HepG2 (cell line): ENCODE data around the gene RPS6KC1. TPM values are rescaled to one million over a fixed set of nuclear protein-coding genes. Genes with fewer than 3 reads are reported as not detected.

Source experiments
- AGO1 ChIP-seq: fragments of 200-400 bp; formaldehyde crosslinking; IDR thresholded peaks from 2 replicates; pipeline ENCODE4 v1.6.1; 2017; ENCODE audit warnings: mild to moderate bottlenecking, low read depth, low read length, moderate library complexity; ENCODE audit not compliant: poor library complexity, severe bottlenecking
- CBX2 ChIP-seq, 2 experiments: fragments of 200-600 bp in 1 of 2; sonication (generic); formaldehyde crosslinking in 1 of 2; IDR thresholded peaks; 2 replicates each; pipeline versions ENCODE4 v1.7.0 to v1.8.1; 2018 to 2022; ENCODE audit warnings: low read depth in 2 of 2, low read length in 1 of 2, mild to moderate bottlenecking in 1 of 2, missing genetic modification reagents in 1 of 2
- CREM ChIP-seq, 2 experiments: sonication (generic) in 1 of 2; formaldehyde crosslinking in 1 of 2; IDR thresholded peaks; 2 replicates each; pipeline versions ENCODE4 v1.4.0 to v1.6.1; 2016 to 2020; ENCODE audit warnings: antibody characterized with exemption in 1 of 2, mild to moderate bottlenecking in 1 of 2, missing genetic modification reagents in 1 of 2
- HDAC6 ChIP-seq: fragments of 200-600 bp; sonication (generic); IDR thresholded peaks from 2 replicates; pipeline ENCODE4 v1.7.0; 2017; ENCODE audit warnings: mild to moderate bottlenecking, antibody characterized with exemption, low read length, low read depth
- HOXA3 ChIP-seq: sonication (generic); formaldehyde crosslinking; IDR thresholded peaks from 2 replicates; pipeline ENCODE4 v1.5.0; 2020; ENCODE audit warnings: missing genetic modification reagents
- MBNL3 ChIP-seq: fragments of 250-450 bp; sonication (Bioruptor Pico); conservative IDR thresholded peaks from 2 replicates; pipeline ENCODE4 v1.8.0; 2022; ENCODE audit warnings: mild to moderate bottlenecking, inconsistent platforms
- MTA3 ChIP-seq: sonication (generic); formaldehyde crosslinking; IDR thresholded peaks from 2 replicates; pipeline ENCODE4 v1.4.0; 2020; ENCODE audit warnings: missing genetic modification reagents
- NFE2 ChIP-seq: sonication (generic); formaldehyde crosslinking; IDR thresholded peaks from 2 replicates; pipeline ENCODE4 v1.4.0; 2020; ENCODE audit warnings: missing genetic modification reagents
- NFE2L1 ChIP-seq: sonication (generic); formaldehyde crosslinking; IDR thresholded peaks from 2 replicates; pipeline ENCODE4 v1.4.0; 2020; ENCODE audit warnings: missing genetic modification reagents, mild to moderate bottlenecking, borderline replicate concordance
- NFKBIZ ChIP-seq: IDR thresholded peaks from 2 replicates; pipeline ENCODE4 v1.6.1; 2018; ENCODE audit warnings: missing genetic modification reagents, missing compliant biosample characterization
- SIN3B ChIP-seq: fragments of 150-350 bp; IDR thresholded peaks from 2 replicates; pipeline ENCODE4 v1.6.1; 2014; ENCODE audit warnings: low read length
- SMAD1 ChIP-seq: sonication (generic); formaldehyde crosslinking; IDR thresholded peaks from 2 replicates; pipeline ENCODE4 v1.4.0; 2020; ENCODE audit warnings: missing genetic modification reagents, low read depth, mild to moderate bottlenecking, borderline replicate concordance
- STAG1 ChIP-seq: sonication (generic); formaldehyde crosslinking; IDR thresholded peaks from 2 replicates; pipeline ENCODE4 v1.4.0; 2020; ENCODE audit warnings: missing genetic modification reagents
- ZBTB20 ChIP-seq: sonication (generic); formaldehyde crosslinking; IDR thresholded peaks from 2 replicates; pipeline ENCODE4 v1.8.1; 2023; ENCODE audit warnings: missing genetic modification reagents, low read depth, mild to moderate bottlenecking, borderline replicate concordance
- ZBTB7A ChIP-seq: sonication (generic); formaldehyde crosslinking; IDR thresholded peaks from 2 replicates; pipeline ENCODE4 v1.8.0; 2022; ENCODE audit warnings: mild to moderate bottlenecking, missing genetic modification reagents
- ZNF557 ChIP-seq: sonication (generic); formaldehyde crosslinking; IDR thresholded peaks from 2 replicates; pipeline ENCODE4 v1.4.0; 2020; ENCODE audit warnings: missing genetic modification reagents
- ZNF674 ChIP-seq: sonication (generic); formaldehyde crosslinking; IDR thresholded peaks from 2 replicates; pipeline ENCODE4 v1.5.0; 2020; ENCODE audit warnings: low read depth, mild to moderate bottlenecking, missing genetic modification reagents
- ZNF709 ChIP-seq: sonication (generic); formaldehyde crosslinking; IDR thresholded peaks from 2 replicates; pipeline ENCODE4 v1.5.0; 2020; ENCODE audit warnings: mild to moderate bottlenecking, missing genetic modification reagents
- ZNF747 ChIP-seq: sonication (generic); formaldehyde crosslinking; IDR thresholded peaks from 2 replicates; pipeline ENCODE4 v1.8.1; 2023; ENCODE audit warnings: missing genetic modification reagents, mild to moderate bottlenecking, borderline replicate concordance
- ZNF878 ChIP-seq: sonication (generic); formaldehyde crosslinking; IDR thresholded peaks from 2 replicates; pipeline ENCODE4 v1.8.1; 2023; ENCODE audit warnings: mild to moderate bottlenecking, missing genetic modification reagents, moderate library complexity
- ZSCAN22 ChIP-seq: sonication (generic); formaldehyde crosslinking; IDR thresholded peaks from 2 replicates; pipeline ENCODE4 v1.4.0; 2020; ENCODE audit warnings: mild to moderate bottlenecking, missing genetic modification reagents
- polyA plus RNA-seq, 8 experiments: library from polyadenylated mRNA; depleted of rRNA in 3 of 8; stranded (reverse) in 7 of 8; unstranded in 1 of 8; fragments of >200 nt; fragmentation: Illumina TruSeq in 4 of 8; extraction: Trizol in 4 of 8; gene quantifications; 2 replicates each; pipeline versions ENCODE4 v1.2.1 to v1.2.3, GENCODE V29; 2011 to 2016; ENCODE audit warnings: low read depth in 4 of 8, missing spikeins in 1 of 8, mixed read lengths in 1 of 8; ENCODE audit not compliant: insufficient read depth in 1 of 8
- total RNA-seq, 5 experiments: library from RNA; depleted of rRNA; stranded (reverse); fragments of >200 nt; fragmentation: Illumina TruSeq; extraction: Trizol; gene quantifications; 2 replicates each; pipeline ENCODE4 v1.2.3, GENCODE V29; 2016; ENCODE audit warnings: low read depth in 1 of 5
- TF ChIP-seq, protein P1 (sequence below): sonication (generic); formaldehyde crosslinking; IDR thresholded peaks from 2 replicates; pipeline ENCODE4 v1.4.0; 2020; ENCODE audit warnings: missing genetic modification reagents, borderline replicate concordance
- TF ChIP-seq, protein P2 (sequence below): sonication (generic); formaldehyde crosslinking; IDR thresholded peaks from 2 replicates; pipeline ENCODE4 v1.5.0; 2020; ENCODE audit warnings: mild to moderate bottlenecking, missing genetic modification reagents, borderline replicate concordance
- TF ChIP-seq, protein P3 (sequence below): sonication (generic); formaldehyde crosslinking; IDR thresholded peaks from 2 replicates; pipeline ENCODE4 v1.4.0; 2020; ENCODE audit warnings: mild to moderate bottlenecking, missing genetic modification reagents
- TF ChIP-seq, protein P4 (sequence below): IDR thresholded peaks from 2 replicates; pipeline ENCODE4 v1.6.1; 2016; ENCODE audit warnings: low read depth, borderline replicate concordance

The RPS6KC1 gene
- total and polyA plus RNA-seq, 2 of the 13 experiments (the other 11 are each of a cell fraction or from before 2014, with no cell fraction given) = 11.0 to 25.2 TPM

DNA sequence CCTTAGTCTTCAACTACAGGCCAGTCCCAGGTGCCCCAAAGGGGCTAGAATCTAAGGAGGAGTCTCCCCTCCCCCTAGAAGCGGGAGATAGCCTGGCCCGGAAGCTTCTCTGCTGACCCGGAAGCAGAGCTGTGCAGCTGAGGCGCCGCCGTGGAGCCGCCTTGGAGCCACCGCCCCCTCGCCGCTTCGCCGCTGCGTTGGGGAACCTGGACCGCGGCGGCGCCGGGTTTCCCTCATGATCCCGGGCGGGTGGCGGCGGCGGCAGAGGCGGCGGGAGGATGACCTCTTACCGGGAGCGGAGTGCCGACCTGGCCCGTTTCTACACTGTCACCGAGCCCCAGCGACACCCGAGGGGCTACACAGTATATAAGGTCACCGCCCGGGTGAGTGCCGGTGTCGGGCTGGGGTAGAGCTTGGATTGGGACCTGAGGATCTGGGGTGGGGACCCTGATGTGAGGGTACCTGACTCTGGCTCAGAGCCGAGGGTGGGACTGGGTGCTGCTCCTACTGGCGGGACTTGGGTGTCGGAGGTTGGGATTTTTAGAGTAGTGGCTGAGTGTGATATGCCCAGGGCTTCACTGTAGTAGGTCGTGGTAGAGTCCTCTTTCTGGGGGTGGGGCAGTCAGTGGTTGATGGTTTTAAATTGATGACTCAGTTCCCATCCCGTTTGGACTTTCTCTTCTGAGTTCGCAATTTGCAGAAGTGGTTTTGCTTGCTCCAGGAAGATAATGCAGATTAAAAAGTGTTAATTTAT is at the start of gene RPS6KC1 (continued):
- TF ChIP-seq AGO1 (no peak), NFE2 (no peak), SMAD1 (peak; percentile 67; the same call in 1 of the 2 replicates), ZNF747 (CRISPR knock-in tag) (peak; percentile 17; the same call in 1 of the 2 replicates), CREM (IDR thresholded peaks at IDR 0.05) (no peak), CREM (CRISPR knock-in tag; IDR thresholded peaks at IDR 0.05) (no peak), STAG1 (CRISPR knock-in tag) (no peak), MBNL3 (CRISPR knock-in tag) (no peak), CBX2 (IDR thresholded peaks at IDR 0.05; ENCODE audit: low read depth, low read length) (no peak), CBX2 (CRISPR knock-in tag; IDR thresholded peaks at IDR 0.05; ENCODE audit: low read depth) (no peak), ZSCAN22 (CRISPR knock-in tag) (0 out of 2 replicates have a peak, but pooled peaks have one; percentile 49), ZBTB20 (CRISPR knock-in tag) (no peak), NFE2L1 (CRISPR knock-in tag) (no peak), MTA3 (no peak), ZNF557 (CRISPR knock-in tag) (no peak), ZNF878 (CRISPR knock-in tag) (peak; percentile 71; the same call in 1 of the 2 replicates), SIN3B (no peak), ZNF709 (CRISPR knock-in tag) (0 out of 2 replicates have a peak, but pooled peaks have one; percentile 18), ZBTB7A (CRISPR knock-in tag) (no peak), ZNF674 (CRISPR knock-in tag) (no peak), NFKBIZ (CRISPR knock-in tag) (no peak), HDAC6 (no peak), HOXA3 (CRISPR knock-in tag) (peak; percentile 72; the same call in 1 of the 2 replicates)
- TF ChIP-seq, protein P1, sequence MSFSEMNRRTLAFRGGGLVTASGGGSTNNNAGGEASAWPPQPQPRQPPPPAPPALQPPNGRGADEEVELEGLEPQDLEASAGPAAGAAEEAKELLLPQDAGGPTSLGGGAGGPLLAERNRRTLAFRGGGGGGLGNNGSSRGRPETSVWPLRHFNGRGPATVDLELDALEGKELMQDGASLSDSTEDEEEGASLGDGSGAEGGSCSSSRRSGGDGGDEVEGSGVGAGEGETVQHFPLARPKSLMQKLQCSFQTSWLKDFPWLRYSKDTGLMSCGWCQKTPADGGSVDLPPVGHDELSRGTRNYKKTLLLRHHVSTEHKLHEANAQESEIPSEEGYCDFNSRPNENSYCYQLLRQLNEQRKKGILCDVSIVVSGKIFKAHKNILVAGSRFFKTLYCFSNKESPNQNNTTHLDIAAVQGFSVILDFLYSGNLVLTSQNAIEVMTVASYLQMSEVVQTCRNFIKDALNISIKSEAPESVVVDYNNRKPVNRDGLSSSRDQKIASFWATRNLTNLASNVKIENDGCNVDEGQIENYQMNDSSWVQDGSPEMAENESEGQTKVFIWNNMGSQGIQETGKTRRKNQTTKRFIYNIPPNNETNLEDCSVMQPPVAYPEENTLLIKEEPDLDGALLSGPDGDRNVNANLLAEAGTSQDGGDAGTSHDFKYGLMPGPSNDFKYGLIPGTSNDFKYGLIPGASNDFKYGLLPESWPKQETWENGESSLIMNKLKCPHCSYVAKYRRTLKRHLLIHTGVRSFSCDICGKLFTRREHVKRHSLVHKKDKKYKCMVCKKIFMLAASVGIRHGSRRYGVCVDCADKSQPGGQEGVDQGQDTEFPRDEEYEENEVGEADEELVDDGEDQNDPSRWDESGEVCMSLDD (CRISPR knock-in tag) = no peak
- TF ChIP-seq, protein P2, sequence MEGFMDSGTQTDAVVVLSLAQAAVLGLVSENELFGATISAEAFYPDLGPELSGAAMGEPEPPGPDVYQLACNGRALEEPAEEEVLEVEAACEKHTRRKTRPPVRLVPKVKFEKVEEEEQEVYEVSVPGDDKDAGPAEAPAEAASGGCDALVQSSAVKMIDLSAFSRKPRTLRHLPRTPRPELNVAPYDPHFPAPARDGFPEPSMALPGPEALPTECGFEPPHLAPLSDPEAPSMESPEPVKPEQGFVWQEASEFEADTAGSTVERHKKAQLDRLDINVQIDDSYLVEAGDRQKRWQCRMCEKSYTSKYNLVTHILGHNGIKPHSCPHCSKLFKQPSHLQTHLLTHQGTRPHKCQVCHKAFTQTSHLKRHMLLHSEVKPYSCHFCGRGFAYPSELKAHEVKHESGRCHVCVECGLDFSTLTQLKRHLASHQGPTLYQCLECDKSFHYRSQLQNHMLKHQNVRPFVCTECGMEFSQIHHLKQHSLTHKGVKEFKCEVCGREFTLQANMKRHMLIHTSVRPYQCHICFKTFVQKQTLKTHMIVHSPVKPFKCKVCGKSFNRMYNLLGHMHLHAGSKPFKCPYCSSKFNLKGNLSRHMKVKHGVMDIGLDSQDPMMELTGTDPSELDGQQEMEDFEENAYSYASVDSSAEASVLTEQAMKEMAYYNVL (CRISPR knock-in tag) = 0 out of 2 replicates have a peak, but pooled peaks have one; percentile 19
- TF ChIP-seq, protein P3, sequence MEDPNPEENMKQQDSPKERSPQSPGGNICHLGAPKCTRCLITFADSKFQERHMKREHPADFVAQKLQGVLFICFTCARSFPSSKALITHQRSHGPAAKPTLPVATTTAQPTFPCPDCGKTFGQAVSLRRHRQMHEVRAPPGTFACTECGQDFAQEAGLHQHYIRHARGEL (CRISPR knock-in tag) = no peak
- TF ChIP-seq, protein P4, sequence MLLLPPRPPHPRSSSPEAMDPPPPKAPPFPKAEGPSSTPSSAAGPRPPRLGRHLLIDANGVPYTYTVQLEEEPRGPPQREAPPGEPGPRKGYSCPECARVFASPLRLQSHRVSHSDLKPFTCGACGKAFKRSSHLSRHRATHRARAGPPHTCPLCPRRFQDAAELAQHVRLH (CRISPR knock-in tag) = 0 out of 2 replicates have a peak, but pooled peaks have one; percentile 29
